PC-3 (cell line): ENCODE measurements around the gene PRUNE1. TPM values are rescaled to one million over a fixed set of nuclear protein-coding genes. Genes with fewer than 3 reads are reported as not detected.

Experiments
- ATAC-seq: fragments of 200-7000 bp; cut with Tn5 transposase; 2 replicates; pipeline ENCODE4 v1.9.1; 2020; ENCODE audit warnings: mild to moderate bottlenecking, moderate library complexity
- BruUV-seq: library from RNA; stranded (reverse); fragments of 400-500 nt; replicated peaks from 2 replicates; lab custom pipeline; 2021; lab: Mats Ljungman, UMichigan
- CTCF ChIA-PET: fragments of 300-600 bp; sonication (Branson Sonifier 250); formaldehyde crosslinking; loops from one replicate; lab custom pipeline; 2022; ENCODE audit warnings: antibody characterized with exemption; lab: Charles Lee
- POLR2A ChIA-PET: fragments of 300-600 bp; sonication (Branson Sonifier 250); formaldehyde crosslinking; loops from one replicate; lab custom pipeline; 2022; ENCODE audit warnings: antibody characterized with exemption; ENCODE audit not compliant: unreplicated experiment; lab: Charles Lee
- DNase-seq: peaks from one replicate; pipeline ENCODE4 v3.0.0-alpha.2; 2015
- H2AFZ ChIP-seq: fragments of 300-600 bp; sonication (generic); 2 replicates; pipeline ENCODE4 v1.6.0; 2016; ENCODE audit warnings: antibody characterized with exemption, low read length
- H3F3A ChIP-seq: fragments of 300-600 bp; sonication (generic); one replicate; pipeline ENCODE4 v1.6.0; 2017; ENCODE audit warnings: antibody characterized with exemption, low read length, control low read depth, mild to moderate bottlenecking; ENCODE audit not compliant: unreplicated experiment
- H3K27ac ChIP-seq: fragments of 300-600 bp; sonication (generic); 2 replicates; pipeline ENCODE4 v1.5.1; 2016; ENCODE audit warnings: mild to moderate bottlenecking, low read length
- H3K27me3 ChIP-seq: fragments of 300-600 bp; sonication (generic); 2 replicates; pipeline ENCODE4 v1.6.1; 2016; ENCODE audit warnings: low read length, mixed read lengths
- H3K36me3 ChIP-seq: fragments of 300-600 bp; sonication (generic); 2 replicates; pipeline ENCODE4 v1.6.1; 2016; ENCODE audit warnings: low read depth, mixed run types, low read length, mixed read lengths
- H3K4me1 ChIP-seq: fragments of 300-600 bp; sonication (generic); 2 replicates; pipeline ENCODE4 v1.5.1; 2016; ENCODE audit warnings: low read length; ENCODE audit not compliant: insufficient read depth
- H3K4me2 ChIP-seq: fragments of 300-600 bp; sonication (generic); 2 replicates; pipeline ENCODE4 v1.6.0; 2016; ENCODE audit warnings: low read length
- H3K4me3 ChIP-seq: fragments of 300-600 bp; sonication (generic); 2 replicates; pipeline ENCODE4 v1.5.1; 2016; ENCODE audit warnings: mild to moderate bottlenecking, low read length, mixed read lengths
- H3K79me2 ChIP-seq: fragments of 300-600 bp; sonication (generic); 2 replicates; pipeline ENCODE4 v1.6.1; 2017; ENCODE audit warnings: low read length, mixed read lengths
- H3K9ac ChIP-seq: fragments of 300-600 bp; sonication (generic); 2 replicates; pipeline ENCODE4 v1.6.0; 2016; ENCODE audit warnings: mild to moderate bottlenecking, low read length
- H3K9me2 ChIP-seq: fragments of 300-600 bp; sonication (generic); replicated peaks from 2 replicates; pipeline ENCODE4 v1.6.1; 2016; ENCODE audit warnings: mixed run types, low read length, mixed read lengths
- H3K9me3 ChIP-seq: fragments of 300-600 bp; sonication (generic); 2 replicates; pipeline ENCODE4 v1.6.1; 2016; ENCODE audit warnings: low read length, mixed read lengths
- H4K20me1 ChIP-seq: fragments of 300-600 bp; sonication (generic); 2 replicates; pipeline ENCODE4 v1.6.1; 2016; ENCODE audit warnings: low read length, mixed read lengths
- EZH2 ChIP-seq: fragments of 300-600 bp; sonication (generic); IDR thresholded peaks from one replicate; pipeline ENCODE4 v1.6.1; 2017; ENCODE audit warnings: antibody characterized with exemption, mild to moderate bottlenecking, low read length; ENCODE audit not compliant: unreplicated experiment
- EZH2phosphoT487 ChIP-seq: fragments of 300-600 bp; sonication (generic); IDR thresholded peaks from 2 replicates; pipeline ENCODE4 v1.6.1; 2018; ENCODE audit warnings: mild to moderate bottlenecking, antibody characterized with exemption, low read length, borderline replicate concordance
- intact Hi-C: fragments of 100-400 bp; cut with micrococcal nuclease; formaldehyde crosslinking; loops from 2 replicates; pipeline ENCODE4 v1.9.0; 2023
- total RNA-seq: library from RNA; depleted of rRNA; stranded (reverse); fragments of >200 nt; gene quantifications from 2 replicates; pipeline ENCODE4 v1.2.3, GENCODE V29; 2014
- TF ChIP-seq, protein P1 (sequence below): fragments of 300-600 bp; sonication (generic); conservative IDR thresholded peaks from 2 replicates; pipeline ENCODE4 v1.5.1; 2017; ENCODE audit warnings: antibody characterized with exemption, low read depth, mild to moderate bottlenecking, low read length

Gene PRUNE1
- total RNA-seq, 1 experiment from 2014 or later, result 20.3 TPM

DNA sequence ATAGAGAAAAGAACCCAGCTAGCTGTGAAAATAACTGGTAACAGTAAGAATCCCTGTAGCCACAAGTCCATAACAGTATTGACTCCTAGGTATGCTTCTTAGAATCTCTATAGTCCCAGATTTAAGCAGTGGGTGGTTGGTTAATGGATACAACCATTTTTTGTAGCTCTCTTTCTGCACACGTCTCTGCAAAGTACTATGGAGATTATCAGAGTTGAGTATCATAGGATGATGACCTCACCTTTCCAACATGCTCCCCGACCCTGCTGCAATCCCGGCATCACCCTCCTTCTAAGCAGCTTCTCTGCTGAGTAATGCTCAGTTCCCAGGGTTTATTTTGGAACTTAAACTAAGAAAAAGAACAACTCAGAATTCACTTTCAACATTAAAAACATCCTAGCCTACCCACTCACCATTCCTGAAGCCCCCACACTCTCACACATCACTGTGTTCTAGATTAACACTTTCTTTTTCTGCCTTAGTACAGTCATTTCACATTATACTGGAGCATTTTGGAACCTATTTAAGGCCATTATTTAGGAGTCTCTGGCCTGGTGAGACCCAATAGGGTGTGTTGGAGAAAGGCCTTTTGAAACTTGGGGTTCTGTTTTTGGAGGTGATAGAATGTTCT lies 54.6 kb downstream of the PRUNE1 start:
- H3K9ac ChIP-seq, result peak overlapping the region; percentile 31; the same call in 1 of the 2 replicates
- POLR2A ChIA-PET, result interaction anchor here (0.5 to 0.6 kb wide), 2 partner anchors 484 to 523 kb away, joined by 5 to 20 read pairs; no protein-coding TSS in a partner anchor
- H3K4me2 ChIP-seq, result peak overlapping the region; percentile 100
- intact Hi-C loops, result no loop called here
- CTCF ChIA-PET, result no interaction called here
- peaks cover 25% of the 10 kb centered on the region for H3K4me1 ChIP-seq
- peak overlapping the region; percentile 24; the same call in 1 of the 2 replicates for H2AFZ ChIP-seq
- H3K27ac ChIP-seq, result peak overlapping the region; percentile 34
- no peaks in the 10 kb centered on the region for H3K9me3 ChIP-seq
- H3K36me3 ChIP-seq, result no peaks in the 10 kb centered on the region; the same call in 1 of the 2 replicates
- ATAC-seq (no peak), DNase-seq (peak; percentile 53)
- H3K79me2 ChIP-seq, result peaks cover 87% of the 10 kb centered on the region
- no TSS peak for BruUV-seq
- H3K27me3 ChIP-seq, result no peaks in the 10 kb centered on the region
- H3F3A ChIP-seq, result no peaks in the 10 kb centered on the region
- peak overlapping the region; percentile 99 for H3K4me3 ChIP-seq
- TF ChIP-seq, protein P1, sequence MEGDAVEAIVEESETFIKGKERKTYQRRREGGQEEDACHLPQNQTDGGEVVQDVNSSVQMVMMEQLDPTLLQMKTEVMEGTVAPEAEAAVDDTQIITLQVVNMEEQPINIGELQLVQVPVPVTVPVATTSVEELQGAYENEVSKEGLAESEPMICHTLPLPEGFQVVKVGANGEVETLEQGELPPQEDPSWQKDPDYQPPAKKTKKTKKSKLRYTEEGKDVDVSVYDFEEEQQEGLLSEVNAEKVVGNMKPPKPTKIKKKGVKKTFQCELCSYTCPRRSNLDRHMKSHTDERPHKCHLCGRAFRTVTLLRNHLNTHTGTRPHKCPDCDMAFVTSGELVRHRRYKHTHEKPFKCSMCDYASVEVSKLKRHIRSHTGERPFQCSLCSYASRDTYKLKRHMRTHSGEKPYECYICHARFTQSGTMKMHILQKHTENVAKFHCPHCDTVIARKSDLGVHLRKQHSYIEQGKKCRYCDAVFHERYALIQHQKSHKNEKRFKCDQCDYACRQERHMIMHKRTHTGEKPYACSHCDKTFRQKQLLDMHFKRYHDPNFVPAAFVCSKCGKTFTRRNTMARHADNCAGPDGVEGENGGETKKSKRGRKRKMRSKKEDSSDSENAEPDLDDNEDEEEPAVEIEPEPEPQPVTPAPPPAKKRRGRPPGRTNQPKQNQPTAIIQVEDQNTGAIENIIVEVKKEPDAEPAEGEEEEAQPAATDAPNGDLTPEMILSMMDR, result no peak
- TF ChIP-seq EZH2 (no peak), EZH2phosphoT487 (no peak)
- no peaks in the 10 kb centered on the region for H3K9me2 ChIP-seq
- H4K20me1 ChIP-seq, result peaks cover 7% of the 10 kb centered on the region; the same call in 1 of the 2 replicates

- Histone ChIP-seq H3K36me3 (no peaks in the 10 kb centered on the region; the same call in 1 of the 2 replicates), H3K9me2 (no peaks in the 10 kb centered on the region), H3F3A (peaks cover 16% of the 10 kb centered on the region), H3K27ac (no peak overlapping the region), H3K27me3 (no peaks in the 10 kb centered on the region), H3K79me2 (peaks cover 64% of the 10 kb centered on the region), H3K4me1 (peaks cover 32% of the 10 kb centered on the region), H3K4me3 (no peak overlapping the region), H3K9me3 (no peaks in the 10 kb centered on the region), H2AFZ (no peak overlapping the region), H3K9ac (no peak overlapping the region), H4K20me1 (no peaks in the 10 kb centered on the region), H3K4me2 (no peak overlapping the region)
- no peak for ATAC-seq
- no peak for DNase-seq
- no TSS peak for BruUV-seq
- ChIA-PET CTCF (no interaction called here), POLR2A (interaction anchor here (0.6 to 0.7 kb wide), 2 partner anchors 17 to 902 kb away, joined by 4 to 5 read pairs; no protein-coding TSS in a partner anchor)
- TF ChIP-seq, protein P1, result no peak
- no peak for TF ChIP-seq EZH2phosphoT487
- TF ChIP-seq EZH2, result no peak
- intact Hi-C loops, result no loop called here
Observed at GRCh38 chr1:151065089-151065645, 56.9 kb downstream of the PRUNE1 start.
